H1 (cell line): ENCODE measurements around the gene NFATC4. TPM values are rescaled to one million over a fixed set of nuclear protein-coding genes. Genes with fewer than 3 reads are reported as not detected.

ENCODE experiments used
- polyA plus RNA-seq, 7 experiments: library from polyadenylated mRNA; depleted of rRNA in 3 of 7; stranded (reverse) in 5 of 7; unstranded in 2 of 7; fragments of >200 nt in 5 of 7; fragments of 200-250 nt in 2 of 7; gene quantifications; 1 replicate in 5 of 7; 2 replicates in 1 of 7; 4 replicates in 1 of 7; pipeline versions ENCODE4 v1.2.1 to v1.2.3, GENCODE V29; 2011 to 2013; ENCODE audit warnings: missing spikeins in 2 of 7, mixed read lengths in 2 of 7
- small RNA-seq: library from polyadenylated mRNA; stranded (forward); fragments of <200 nt; extraction: miRNeasy Mini kit (QIAGEN cat#:217004); gene quantifications from one replicate; pipeline ENCODE3, GENCODE V24; 2013; ENCODE audit not compliant: insufficient read depth
- total RNA-seq: library from RNA; stranded (reverse); fragmentation: NEBNext Ultra II Directional; extraction: Animal tissue kit (Norgen Biotek cat#: 25700); gene quantifications from 2 replicates; pipeline ENCODE4 v1.2.1, GENCODE V29; 2021

Gene NFATC4
- total and polyA plus RNA-seq, 2 of the 8 experiments (the other 6 are each of a cell fraction or from before 2014, with no cell fraction given) = 47.3 to 50.3 TPM

Small RNA genes within 50 kb of the gene (small RNA-seq; reads per million reads assigned to genes)
- not detected for gene RF00026

Other genes with a start within 250 kb of the NFATC4 start
Only the 30 nearest of the 31 such genes appear.
- 0.33 and 0.76 TPM in 2 replicates for gene FITM1, start 237.5 kb upstream of the NFATC4 start, total RNA-seq
- gene FITM1, start 237.5 kb upstream of the NFATC4 start, polyA plus RNA-seq (2011; rRNA removed) = 0.53 and 0.80 TPM in 2 replicates
- gene PSME1, start 232.0 kb upstream of the NFATC4 start, total RNA-seq = 85.9 and 91.7 TPM in 2 replicates
- 57.4 and 74.9 TPM in 2 replicates for gene PSME1, start 232.0 kb upstream of the NFATC4 start, polyA plus RNA-seq (2011; rRNA removed)
- gene EMC9, start 226.6 kb upstream of the NFATC4 start, total RNA-seq = 36.9 and 38.4 TPM in 2 replicates
- 47.2 and 60.1 TPM in 2 replicates for gene EMC9, start 226.6 kb upstream of the NFATC4 start, polyA plus RNA-seq (2011; rRNA removed)
- 111 and 118 TPM in 2 replicates for gene PSME2, start 221.6 kb upstream of the NFATC4 start, total RNA-seq
- gene PSME2, start 221.6 kb upstream of the NFATC4 start, polyA plus RNA-seq (2011; rRNA removed) = 71.8 and 76.8 TPM in 2 replicates
- 57.8 and 72.0 TPM in 2 replicates for gene RNF31, start 220.7 kb upstream of the NFATC4 start, total RNA-seq
- gene RNF31, start 220.7 kb upstream of the NFATC4 start, polyA plus RNA-seq (2011; rRNA removed) = 17.5 and 40.6 TPM in 2 replicates
- 11.1 and 11.4 TPM in 2 replicates for gene IRF9, start 206.9 kb upstream of the NFATC4 start, total RNA-seq
- gene IRF9, start 206.9 kb upstream of the NFATC4 start, polyA plus RNA-seq (2011; rRNA removed) = 13.2 and 13.3 TPM in 2 replicates
- gene REC8, start 196.1 kb upstream of the NFATC4 start, total RNA-seq = 25.8 and 28.5 TPM in 2 replicates
- 9.8 and 19.1 TPM in 2 replicates for gene REC8, start 196.1 kb upstream of the NFATC4 start, polyA plus RNA-seq (2011; rRNA removed)
- 108 and 109 TPM in 2 replicates for gene IPO4, start 179.4 kb upstream of the NFATC4 start, total RNA-seq
- 55.5 and 80.6 TPM in 2 replicates for gene IPO4, start 179.4 kb upstream of the NFATC4 start, polyA plus RNA-seq (2011; rRNA removed)
- 22.2 and 25.3 TPM in 2 replicates for gene TM9SF1, start 172.7 kb upstream of the NFATC4 start, total RNA-seq
- 24.6 and 29.2 TPM in 2 replicates for gene TM9SF1, start 172.7 kb upstream of the NFATC4 start, polyA plus RNA-seq (2011; rRNA removed)
- 0.28 TPM in 1 of 2 replicates, not detected in the other for gene TSSK4, start 162.5 kb upstream of the NFATC4 start, total RNA-seq
- gene TSSK4, start 162.5 kb upstream of the NFATC4 start, polyA plus RNA-seq (2011; rRNA removed) = 0.05 TPM in 1 of 2 replicates, not detected in the other
- gene CHMP4A, start 154.7 kb upstream of the NFATC4 start, total RNA-seq = 32.9 and 36.4 TPM in 2 replicates
- 23.4 and 37.6 TPM in 2 replicates for gene CHMP4A, start 154.7 kb upstream of the NFATC4 start, polyA plus RNA-seq (2011; rRNA removed)
- 14.3 and 17.7 TPM in 2 replicates for gene MDP1, start 152.1 kb upstream of the NFATC4 start, total RNA-seq
- gene MDP1, start 152.1 kb upstream of the NFATC4 start, polyA plus RNA-seq (2011; rRNA removed) = 25.3 and 32.2 TPM in 2 replicates
- gene NEDD8, start 135.8 kb upstream of the NFATC4 start, total RNA-seq = 241 and 253 TPM in 2 replicates
- gene NEDD8, start 135.8 kb upstream of the NFATC4 start, polyA plus RNA-seq (2011; rRNA removed) = 196 and 317 TPM in 2 replicates
- gene GMPR2, start 135.3 kb upstream of the NFATC4 start, total RNA-seq = 85.3 and 88.3 TPM in 2 replicates
- gene GMPR2, start 135.3 kb upstream of the NFATC4 start, polyA plus RNA-seq (2011; rRNA removed) = 52.9 and 61.6 TPM in 2 replicates
- gene TINF2, start 125.6 kb upstream of the NFATC4 start, total RNA-seq = 31.0 and 36.7 TPM in 2 replicates
- 23.5 and 31.7 TPM in 2 replicates for gene TINF2, start 125.6 kb upstream of the NFATC4 start, polyA plus RNA-seq (2011; rRNA removed)
- 2.0 and 2.2 TPM in 2 replicates for gene TGM1, start 105.0 kb upstream of the NFATC4 start, total RNA-seq
- gene TGM1, start 105.0 kb upstream of the NFATC4 start, polyA plus RNA-seq (2011; rRNA removed) = 1.8 and 4.1 TPM in 2 replicates
- gene RABGGTA, start 96.6 kb upstream of the NFATC4 start, total RNA-seq = 16.0 and 16.9 TPM in 2 replicates
- 49.8 and 65.1 TPM in 2 replicates for gene RABGGTA, start 96.6 kb upstream of the NFATC4 start, polyA plus RNA-seq (2011; rRNA removed)
- 8.8 and 13.4 TPM in 2 replicates for gene DHRS1, start 68.4 kb upstream of the NFATC4 start, total RNA-seq
- gene DHRS1, start 68.4 kb upstream of the NFATC4 start, polyA plus RNA-seq (2011; rRNA removed) = 31.7 and 40.2 TPM in 2 replicates
- 34.8 and 39.3 TPM in 2 replicates for gene NOP9, start 68.3 kb upstream of the NFATC4 start, total RNA-seq
- gene NOP9, start 68.3 kb upstream of the NFATC4 start, polyA plus RNA-seq (2011; rRNA removed) = 17.8 and 22.4 TPM in 2 replicates
- not detected in 2 replicates for gene CIDEB, start 60.2 kb upstream of the NFATC4 start, total RNA-seq
- gene CIDEB, start 60.2 kb upstream of the NFATC4 start, polyA plus RNA-seq (2011; rRNA removed) = 0.09 and 0.11 TPM in 2 replicates
- 6.7 and 7.0 TPM in 2 replicates for gene LTB4R2, start 58.0 kb upstream of the NFATC4 start, total RNA-seq
- 5.3 and 9.8 TPM in 2 replicates for gene LTB4R2, start 58.0 kb upstream of the NFATC4 start, polyA plus RNA-seq (2011; rRNA removed)
- gene LTB4R, start 56.7 kb upstream of the NFATC4 start, total RNA-seq = 4.1 and 6.8 TPM in 2 replicates
- 6.7 and 9.7 TPM in 2 replicates for gene LTB4R, start 56.7 kb upstream of the NFATC4 start, polyA plus RNA-seq (2011; rRNA removed)
- 0.35 and 0.69 TPM in 2 replicates for gene ADCY4, start 33.1 kb upstream of the NFATC4 start, total RNA-seq
- 0.27 and 0.57 TPM in 2 replicates for gene ADCY4, start 33.1 kb upstream of the NFATC4 start, polyA plus RNA-seq (2011; rRNA removed)
- gene RIPK3, start 28.2 kb upstream of the NFATC4 start, total RNA-seq = 0.39 and 0.55 TPM in 2 replicates
- gene RIPK3, start 28.2 kb upstream of the NFATC4 start, polyA plus RNA-seq (2011; rRNA removed) = 0.20 and 0.24 TPM in 2 replicates
- gene NYNRIN, start 30.8 kb downstream of the NFATC4 start, total RNA-seq = 18.3 and 19.6 TPM in 2 replicates
- 15.2 and 18.4 TPM in 2 replicates for gene NYNRIN, start 30.8 kb downstream of the NFATC4 start, polyA plus RNA-seq (2011; rRNA removed)
- 0.52 and 0.54 TPM in 2 replicates for gene CBLN3, start 61.5 kb downstream of the NFATC4 start, total RNA-seq
- 0.72 and 1.00 TPM in 2 replicates for gene CBLN3, start 61.5 kb downstream of the NFATC4 start, polyA plus RNA-seq (2011; rRNA removed)
- 22.1 and 22.3 TPM in 2 replicates for gene KHNYN, start 61.8 kb downstream of the NFATC4 start, total RNA-seq
- 7.6 and 9.2 TPM in 2 replicates for gene KHNYN, start 61.8 kb downstream of the NFATC4 start, polyA plus RNA-seq (2011; rRNA removed)
- 45.2 and 46.7 TPM in 2 replicates for gene SDR39U1, start 74.6 kb downstream of the NFATC4 start, total RNA-seq
- gene SDR39U1, start 74.6 kb downstream of the NFATC4 start, polyA plus RNA-seq (2011; rRNA removed) = 98.8 and 104 TPM in 2 replicates
- not detected in 2 replicates for gene CMA1, start 140.1 kb downstream of the NFATC4 start, total RNA-seq
- gene CMA1, start 140.1 kb downstream of the NFATC4 start, polyA plus RNA-seq (2011; rRNA removed) = not detected in 2 replicates
- gene CTSG, start 208.1 kb downstream of the NFATC4 start, total RNA-seq = not detected in 2 replicates
- not detected in 2 replicates for gene CTSG, start 208.1 kb downstream of the NFATC4 start, polyA plus RNA-seq (2011; rRNA removed)